HG03066 (cell line): Measurements from ENCODE around the gene NOC2L.
"Not testable (repeated sequence)": the region's sequence is repeated elsewhere in the genome, so short reads cannot be mapped to it uniquely, and the experiment has no call there.

Experiments
- ATAC-seq: cut with Tn5 transposase; IDR thresholded peaks from one replicate; pipeline ENCODE4 v1.9.1; 2021; ENCODE audit warnings: low read depth; ENCODE audit not compliant: unreplicated experiment

NOC2L gene

GRCh38 chr1:994546-994945 is 35.5 kb upstream of the NOC2L start:
- ATAC-seq = not testable (repeated sequence)

- ATAC-seq = no peak
Measured at GRCh38 chr1:993379-993995, 34.4 kb upstream of the NOC2L start.

GRCh38 chr1:992362-992761 is 33.3 kb upstream of the NOC2L start:
- no peak for ATAC-seq

GRCh38 chr1:991895-992294 is 32.8 kb upstream of the NOC2L start:
- no peak for ATAC-seq

- not testable (repeated sequence) for ATAC-seq
Measured at GRCh38 chr1:991275-991674, 32.2 kb upstream of the NOC2L start.

- ATAC-seq = not testable (repeated sequence)
Measured at GRCh38 chr1:988061-988460, 29.0 kb upstream of the NOC2L start.

- ATAC-seq = no peak
Measured at GRCh38 chr1:985126-985525, 26.1 kb upstream of the NOC2L start.

- no peak for ATAC-seq
Measured at GRCh38 chr1:984476-984814, 25.4 kb upstream of the NOC2L start.

GRCh38 chr1:983798-984475 is 24.9 kb upstream of the NOC2L start:
- ATAC-seq = no peak

- no peak for ATAC-seq
Measured at GRCh38 chr1:982765-983436, 23.8 kb upstream of the NOC2L start.

- no peak for ATAC-seq
Measured at GRCh38 chr1:981955-982558, 23.0 kb upstream of the NOC2L start, which contains the start of gene PERM1. Gene PERM1 (minus strand): TSS chr1:982093. CDS start chr1:981029, 1,064 bp downstream.

- no peak for ATAC-seq
Measured at GRCh38 chr1:981491-981954, 22.5 kb upstream of the NOC2L start.

- ATAC-seq = no peak
Measured at GRCh38 chr1:980602-981395, 21.7 kb upstream of the NOC2L start.

- no peak for ATAC-seq
Measured at GRCh38 chr1:980137-980571, 21.1 kb upstream of the NOC2L start.

GRCh38 chr1:979744-980072 is 20.7 kb upstream of the NOC2L start:
- ATAC-seq = no peak

- no peak for ATAC-seq
Measured at GRCh38 chr1:978835-979743, 20.0 kb upstream of the NOC2L start.

- no peak for ATAC-seq
Measured at GRCh38 chr1:978069-978834, 19.2 kb upstream of the NOC2L start.

- not testable (repeated sequence) for ATAC-seq
Measured at GRCh38 chr1:976791-977190, 17.7 kb upstream of the NOC2L start.
